GM12878 (cell line): ENCODE results near the gene METTL15. TPM values are rescaled to one million over a fixed set of nuclear protein-coding genes. Genes with fewer than 3 reads are reported as not detected.

ENCODE experiments used
- ATAC-seq: fragments of 200-7000 bp; cut with Tn5 transposase; 3 replicates; pipeline ENCODE4 v1.9.1; 2020; ENCODE audit warnings: mild to moderate bottlenecking, moderate library complexity
- BruUV-seq: library from RNA; stranded (reverse); fragments of 400-500 nt; replicated peaks from 2 replicates; lab custom pipeline; 2021; lab: Mats Ljungman, UMichigan
- CTCF ChIA-PET: fragments of 300-600 bp; sonication (Branson Sonifier 250); formaldehyde crosslinking; extraction: SDS; loops from one replicate; lab custom pipeline; 2021; ENCODE audit warnings: inconsistent platforms; lab: Yijun Ruan, JAX
- POLR2A ChIA-PET: fragments of 350-600 bp; formaldehyde crosslinking; extraction: SDS; loops from one replicate; lab custom pipeline; 2021; ENCODE audit warnings: inconsistent platforms; lab: Charles Lee
- RAD21 ChIA-PET: fragments of 300-600 bp; sonication (Branson Sonifier 250); formaldehyde crosslinking; loops from one replicate; lab custom pipeline; 2023; ENCODE audit warnings: antibody characterized with exemption; ENCODE audit not compliant: unreplicated experiment; lab: Charles Lee
- SMC1A ChIA-PET: fragments of 300-600 bp; sonication (Branson Sonifier 250); formaldehyde crosslinking; loops from one replicate; lab custom pipeline; 2023; ENCODE audit not compliant: unreplicated experiment, uncharacterized antibody; lab: Charles Lee
- DNase-seq: peaks from one replicate; pipeline ENCODE4 v3.0.0-alpha.2; 2011; ENCODE audit warnings: low read depth, low spot score
- FAIRE-seq: peaks from 3 replicates; lab custom pipeline; 2011; peaks lifted over from hg19 to GRCh38; lab: Jason Lieb, UNC
- H2AFZ ChIP-seq: 2 replicates; pipeline ENCODE4 v1.6.0; 2011; ENCODE audit warnings: low read depth, low read length, control low read depth; ENCODE audit not compliant: control insufficient read depth
- H3K27ac ChIP-seq: 2 replicates; pipeline ENCODE4 v1.5.1; 2011; ENCODE audit warnings: control low read depth; ENCODE audit not compliant: control insufficient read depth, insufficient read depth
- H3K27me3 ChIP-seq, 2 experiments: replicated peaks in 1 of 2; 2 replicates each; pipeline versions ENCODE4 v1.6.0 to v1.6.1; 2011; ENCODE audit warnings: low read length in 1 of 2; ENCODE audit not compliant: control insufficient read depth in 2 of 2, insufficient read depth in 2 of 2
- H3K36me3 ChIP-seq, 2 experiments: 2 replicates each; pipeline ENCODE4 v1.5.1; 2011; ENCODE audit warnings: low read length in 1 of 2; ENCODE audit not compliant: control insufficient read depth in 2 of 2, insufficient read depth in 2 of 2
- H3K4me1 ChIP-seq: 2 replicates; pipeline ENCODE4 v1.6.1; 2011; ENCODE audit warnings: mild to moderate bottlenecking, low read length, moderate library complexity, mixed read lengths; ENCODE audit not compliant: control insufficient read depth, insufficient read depth
- H3K4me2 ChIP-seq: 2 replicates; pipeline ENCODE4 v1.6.0; 2011; ENCODE audit warnings: control low read depth; ENCODE audit not compliant: control insufficient read depth, insufficient read depth
- H3K4me3 ChIP-seq: fragments of 200-600 bp; sonication (generic); 2 replicates; pipeline ENCODE4 v1.5.1; 2016
- H3K79me2 ChIP-seq: 2 replicates; pipeline ENCODE4 v1.6.0; 2011; ENCODE audit warnings: low read length; ENCODE audit not compliant: control insufficient read depth, insufficient read depth
- H3K9ac ChIP-seq: 2 replicates; pipeline ENCODE4 v1.8.0; 2011; ENCODE audit warnings: low read length, control low read depth, mixed read lengths; ENCODE audit not compliant: control insufficient read depth, insufficient read depth
- H3K9me3 ChIP-seq: replicated peaks from 3 replicates; pipeline ENCODE4 v1.5.1; 2011; ENCODE audit warnings: mild to moderate bottlenecking, low read length; ENCODE audit not compliant: control insufficient read depth, insufficient read depth
- H4K20me1 ChIP-seq: 2 replicates; pipeline ENCODE4 v1.6.0; 2011; ENCODE audit not compliant: control insufficient read depth, insufficient read depth
- ATF7 ChIP-seq: fragments of 450-650 bp; IDR thresholded peaks from 2 replicates; pipeline ENCODE4 v1.6.1; 2016; ENCODE audit warnings: low read depth, mild to moderate bottlenecking
- CBX3 ChIP-seq: fragments of 200-600 bp; sonication (generic); IDR thresholded peaks from 2 replicates; pipeline ENCODE4 v1.6.1; 2016; ENCODE audit warnings: low read depth, borderline replicate concordance
- GABPA ChIP-seq: IDR thresholded peaks from 2 replicates; pipeline ENCODE4 v1.6.1; 2014; ENCODE audit warnings: antibody characterized with exemption, low read depth, mild to moderate bottlenecking, inconsistent platforms
- IKZF1 ChIP-seq: fragments of 450-650 bp; conservative IDR thresholded peaks from 2 replicates; pipeline ENCODE4 v1.6.1; 2017; ENCODE audit warnings: antibody characterized with exemption, mild to moderate bottlenecking
- IKZF2 ChIP-seq, 2 experiments: fragments of 450-650 bp; IDR thresholded peaks; 2 replicates each; pipeline ENCODE4 v1.6.1; 2017; ENCODE audit warnings: mild to moderate bottlenecking in 2 of 2, moderate library complexity in 2 of 2
- MEF2A ChIP-seq: IDR thresholded peaks from 2 replicates; pipeline ENCODE4 v1.6.1; 2011; ENCODE audit warnings: low read depth, mild to moderate bottlenecking, low read length, moderate library complexity; ENCODE audit not compliant: insufficient read depth
- MEF2B ChIP-seq: fragments of 450-650 bp; IDR thresholded peaks from 2 replicates; pipeline ENCODE4 v1.6.1; 2018; ENCODE audit warnings: mild to moderate bottlenecking, moderate library complexity; ENCODE audit not compliant: partially characterized antibody, poor library complexity, severe bottlenecking
- NFYB ChIP-seq: IDR thresholded peaks from 2 replicates; pipeline ENCODE4 v1.6.1; 2011; ENCODE audit warnings: low read depth, mild to moderate bottlenecking, low read length, improper control_type of control experiment, moderate library complexity; ENCODE audit not compliant: insufficient read depth
- SMARCA5 ChIP-seq: fragments of 450-650 bp; IDR thresholded peaks from 2 replicates; pipeline ENCODE4 v1.6.1; 2017; ENCODE audit warnings: mild to moderate bottlenecking
- STAT1 ChIP-seq: fragments of 450-650 bp; conservative IDR thresholded peaks from 2 replicates; pipeline ENCODE4 v1.6.1; 2014; ENCODE audit warnings: antibody characterized with exemption, mild to moderate bottlenecking
- SUPT20H ChIP-seq: IDR thresholded peaks from 2 replicates; pipeline ENCODE4 v1.6.1; 2011; ENCODE audit warnings: low read depth, mild to moderate bottlenecking, low read length, moderate library complexity, borderline replicate concordance; ENCODE audit not compliant: control insufficient read depth
- TAF1 ChIP-seq: IDR thresholded peaks from 2 replicates; pipeline ENCODE4 v1.6.1; 2011; ENCODE audit warnings: mild to moderate bottlenecking, low read depth, low read length, borderline replicate concordance
- ZNF274 ChIP-seq: IDR thresholded peaks from one replicate; pipeline ENCODE4 v1.8.0; 2011; ENCODE audit not compliant: insufficient read length, insufficient read depth
- WGBS: methylation state at CpG from one replicate; pipeline ENCODE4 v1.1.6; 2016; ENCODE audit warnings: low lambda C conversion rate; ENCODE audit not compliant: insufficient replicate concordance, insufficient coverage; ENCODE audit errors: missing lambda C conversion rate; 5-methylcytosine and 5-hydroxymethylcytosine counted together
- in situ Hi-C: fragments of 300-500 bp; cut with MboI; formaldehyde crosslinking; loops from 9 replicates; pipeline ENCODE4 v1.14.3; 2018; ENCODE audit warnings: mixed read lengths
- intact Hi-C: fragments of 100-400 bp; cut with micrococcal nuclease; formaldehyde crosslinking; loops from one replicate; pipeline ENCODE4 v1.14.2; 2022; ENCODE audit not compliant: unreplicated experiment
- polyA plus RNA-seq, 11 experiments: library from polyadenylated mRNA; depleted of rRNA in 4 of 11; unstranded in 6 of 11; stranded (reverse) in 5 of 11; fragments of >200 nt; fragmentation: Nextera tagmentation in 4 of 11; fragmentation: Illumina TruSeq in 1 of 11; extraction: Ambion mirVana in 4 of 11; extraction: Trizol in 1 of 11; gene quantifications; 1 replicate in 1 of 11; 2 replicates in 10 of 11; pipeline versions ENCODE4 v1.2.1 to v1.2.3, GENCODE V29; 2011 to 2016; ENCODE audit warnings: inconsistent platforms in 2 of 11, missing spikeins in 2 of 11, low read depth in 1 of 11
- total RNA-seq, 4 experiments: library from RNA; depleted of rRNA in 3 of 4; stranded (reverse); fragments of >200 nt in 3 of 4; fragmentation: Illumina TruSeq in 1 of 4; extraction: Trizol in 1 of 4; gene quantifications; 2 replicates each; pipeline versions ENCODE4 v1.2.1 to v1.2.3, GENCODE V29; 2013 to 2021
- TF ChIP-seq, protein P1 (sequence below): fragments of 450-650 bp; IDR thresholded peaks from 2 replicates; pipeline ENCODE4 v1.6.1; 2018; ENCODE audit warnings: mild to moderate bottlenecking, low read depth, moderate library complexity; ENCODE audit not compliant: partially characterized antibody
- TF ChIP-seq, protein P2 (sequence below): fragments of 450-650 bp; IDR thresholded peaks from 2 replicates; pipeline ENCODE4 v1.6.1; 2017; ENCODE audit warnings: mild to moderate bottlenecking
- TF ChIP-seq, protein P3 (sequence below): fragments of 150-350 bp; IDR thresholded peaks from 2 replicates; pipeline ENCODE4 v1.6.1; 2016; ENCODE audit warnings: low read depth, low read length

METTL15 gene
- total and polyA plus RNA-seq, 10 of the 15 experiments (the other 5 are each of a cell fraction or from before 2014, with no cell fraction given): 7.9 to 16.9 (median 14.4) TPM

DNA sequence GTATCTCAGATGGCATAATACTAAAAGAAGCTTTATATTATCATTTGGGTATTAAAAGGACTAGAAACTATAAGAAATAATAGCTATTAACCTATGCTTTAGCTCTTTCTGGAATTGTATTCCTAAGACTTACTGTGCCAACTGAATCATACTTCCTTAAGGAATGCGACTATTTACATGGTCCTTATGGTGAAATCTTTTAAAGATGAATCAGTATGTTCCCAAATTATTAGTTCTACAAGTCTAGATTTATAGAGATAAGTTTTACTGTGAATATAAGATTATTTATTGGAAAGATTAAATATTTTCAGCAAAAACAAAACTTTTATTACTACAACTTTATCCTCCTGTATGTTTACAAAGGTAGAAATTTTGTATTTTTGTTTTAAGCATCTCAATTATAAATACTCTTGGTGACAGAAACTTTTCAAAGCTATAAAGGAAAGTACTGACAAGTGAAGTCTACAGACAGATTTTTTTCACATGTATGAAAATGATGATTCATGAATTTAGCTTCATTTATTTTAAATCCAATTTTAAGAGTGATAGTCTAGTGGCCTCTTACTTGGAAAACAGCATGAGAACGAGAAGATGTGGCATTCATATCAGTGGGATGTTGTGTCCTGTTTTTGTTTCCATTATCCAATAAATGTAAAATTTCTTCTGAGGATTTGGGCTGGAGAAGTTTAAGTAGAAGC is 18.0 kb upstream of the METTL15 start:
- CTCF ChIA-PET: interaction anchor here (1.0 to 1.8 kb wide), 4 partner anchors 12 to 391 kb away, joined by 3 to 6 read pairs (median 4); no protein-coding TSS in a partner anchor
- no peak overlapping the region for H3K27ac ChIP-seq
- RAD21 ChIA-PET: no interaction called here
- TF ChIP-seq, protein P1, sequence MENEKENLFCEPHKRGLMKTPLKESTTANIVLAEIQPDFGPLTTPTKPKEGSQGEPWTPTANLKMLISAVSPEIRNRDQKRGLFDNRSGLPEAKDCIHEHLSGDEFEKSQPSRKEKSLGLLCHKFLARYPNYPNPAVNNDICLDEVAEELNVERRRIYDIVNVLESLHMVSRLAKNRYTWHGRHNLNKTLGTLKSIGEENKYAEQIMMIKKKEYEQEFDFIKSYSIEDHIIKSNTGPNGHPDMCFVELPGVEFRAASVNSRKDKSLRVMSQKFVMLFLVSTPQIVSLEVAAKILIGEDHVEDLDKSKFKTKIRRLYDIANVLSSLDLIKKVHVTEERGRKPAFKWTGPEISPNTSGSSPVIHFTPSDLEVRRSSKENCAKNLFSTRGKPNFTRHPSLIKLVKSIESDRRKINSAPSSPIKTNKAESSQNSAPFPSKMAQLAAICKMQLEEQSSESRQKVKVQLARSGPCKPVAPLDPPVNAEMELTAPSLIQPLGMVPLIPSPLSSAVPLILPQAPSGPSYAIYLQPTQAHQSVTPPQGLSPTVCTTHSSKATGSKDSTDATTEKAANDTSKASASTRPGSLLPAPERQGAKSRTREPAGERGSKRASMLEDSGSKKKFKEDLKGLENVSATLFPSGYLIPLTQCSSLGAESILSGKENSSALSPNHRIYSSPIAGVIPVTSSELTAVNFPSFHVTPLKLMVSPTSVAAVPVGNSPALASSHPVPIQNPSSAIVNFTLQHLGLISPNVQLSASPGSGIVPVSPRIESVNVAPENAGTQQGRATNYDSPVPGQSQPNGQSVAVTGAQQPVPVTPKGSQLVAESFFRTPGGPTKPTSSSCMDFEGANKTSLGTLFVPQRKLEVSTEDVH: no peak
- TF ChIP-seq, protein P2, sequence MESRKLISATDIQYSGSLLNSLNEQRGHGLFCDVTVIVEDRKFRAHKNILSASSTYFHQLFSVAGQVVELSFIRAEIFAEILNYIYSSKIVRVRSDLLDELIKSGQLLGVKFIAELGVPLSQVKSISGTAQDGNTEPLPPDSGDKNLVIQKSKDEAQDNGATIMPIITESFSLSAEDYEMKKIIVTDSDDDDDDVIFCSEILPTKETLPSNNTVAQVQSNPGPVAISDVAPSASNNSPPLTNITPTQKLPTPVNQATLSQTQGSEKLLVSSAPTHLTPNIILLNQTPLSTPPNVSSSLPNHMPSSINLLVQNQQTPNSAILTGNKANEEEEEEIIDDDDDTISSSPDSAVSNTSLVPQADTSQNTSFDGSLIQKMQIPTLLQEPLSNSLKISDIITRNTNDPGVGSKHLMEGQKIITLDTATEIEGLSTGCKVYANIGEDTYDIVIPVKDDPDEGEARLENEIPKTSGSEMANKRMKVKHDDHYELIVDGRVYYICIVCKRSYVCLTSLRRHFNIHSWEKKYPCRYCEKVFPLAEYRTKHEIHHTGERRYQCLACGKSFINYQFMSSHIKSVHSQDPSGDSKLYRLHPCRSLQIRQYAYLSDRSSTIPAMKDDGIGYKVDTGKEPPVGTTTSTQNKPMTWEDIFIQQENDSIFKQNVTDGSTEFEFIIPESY: no peak
- TF ChIP-seq GABPA (no peak), MEF2A (no peak), SUPT20H (no peak), ZNF274 (no peak), NFYB (no peak), SMARCA5 (no peak), ATF7 (no peak), IKZF2 (IDR thresholded peaks at IDR 0.05) (no peak), STAT1 (no peak), IKZF1 (no peak), CBX3 (no peak), MEF2B (no peak), TAF1 (no peak)
- TF ChIP-seq, protein P3, sequence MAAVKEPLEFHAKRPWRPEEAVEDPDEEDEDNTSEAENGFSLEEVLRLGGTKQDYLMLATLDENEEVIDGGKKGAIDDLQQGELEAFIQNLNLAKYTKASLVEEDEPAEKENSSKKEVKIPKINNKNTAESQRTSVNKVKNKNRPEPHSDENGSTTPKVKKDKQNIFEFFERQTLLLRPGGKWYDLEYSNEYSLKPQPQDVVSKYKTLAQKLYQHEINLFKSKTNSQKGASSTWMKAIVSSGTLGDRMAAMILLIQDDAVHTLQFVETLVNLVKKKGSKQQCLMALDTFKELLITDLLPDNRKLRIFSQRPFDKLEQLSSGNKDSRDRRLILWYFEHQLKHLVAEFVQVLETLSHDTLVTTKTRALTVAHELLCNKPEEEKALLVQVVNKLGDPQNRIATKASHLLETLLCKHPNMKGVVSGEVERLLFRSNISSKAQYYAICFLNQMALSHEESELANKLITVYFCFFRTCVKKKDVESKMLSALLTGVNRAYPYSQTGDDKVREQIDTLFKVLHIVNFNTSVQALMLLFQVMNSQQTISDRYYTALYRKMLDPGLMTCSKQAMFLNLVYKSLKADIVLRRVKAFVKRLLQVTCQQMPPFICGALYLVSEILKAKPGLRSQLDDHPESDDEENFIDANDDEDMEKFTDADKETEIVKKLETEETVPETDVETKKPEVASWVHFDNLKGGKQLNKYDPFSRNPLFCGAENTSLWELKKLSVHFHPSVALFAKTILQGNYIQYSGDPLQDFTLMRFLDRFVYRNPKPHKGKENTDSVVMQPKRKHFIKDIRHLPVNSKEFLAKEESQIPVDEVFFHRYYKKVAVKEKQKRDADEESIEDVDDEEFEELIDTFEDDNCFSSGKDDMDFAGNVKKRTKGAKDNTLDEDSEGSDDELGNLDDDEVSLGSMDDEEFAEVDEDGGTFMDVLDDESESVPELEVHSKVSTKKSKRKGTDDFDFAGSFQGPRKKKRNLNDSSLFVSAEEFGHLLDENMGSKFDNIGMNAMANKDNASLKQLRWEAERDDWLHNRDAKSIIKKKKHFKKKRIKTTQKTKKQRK: no peak

More for the DNA sequence above, 18.0 kb upstream of the METTL15 start:
- DNase-seq (no peak), ATAC-seq (no peak), FAIRE-seq (no peak)
- Histone ChIP-seq H4K20me1 (no peaks in the 10 kb centered on the region), H2AFZ (no peak overlapping the region), H3K9ac (no peak overlapping the region), H3K27me3 (no peaks in the 10 kb centered on the region), H3K4me1 (no peaks in the 10 kb centered on the region), H3K9me3 (no peaks in the 10 kb centered on the region), H3K79me2 (no peaks in the 10 kb centered on the region), H3K4me2 (no peak overlapping the region), H3K36me3 (peaks cover 0 to 1% of the 10 kb centered on the region in 2 experiments; a peak in 3 of 4 replicates), H3K4me3 (no peak overlapping the region)
- 64% methylated on average over 2 of the region's 2 CpGs for WGBS
- intact Hi-C loops (no loop called here), in situ Hi-C loops (no loop called here)
- SMC1A ChIA-PET: interaction anchor here (1.2 to 2.2 kb wide), 3 partner anchors 12 to 261 kb away, joined by 3 to 12 read pairs (median 3); partner anchors contain the start of genes KIF18A and METTL15
- BruUV-seq: no TSS peak
- POLR2A ChIA-PET: no interaction called here
